Central memory CD8-positive, alpha-beta T cell (primary cell): Measurements from ENCODE around the gene PTPN1.

Experiments
- ATAC-seq: fragments of 150-1000 bp; cut with Tn5 transposase; replicated peaks from 2 replicates; pipeline ENCODE4 v1.10.0; 2022; ENCODE audit warnings: mild to moderate bottlenecking, moderate FRiP score, moderate number of reproducible peaks; ENCODE audit not compliant: poor library complexity, severe bottlenecking; ENCODE audit errors: extremely low read depth
- DNase-seq, 2 donors: peaks; one replicate each; pipeline ENCODE4 v3.0.0; 2021; ENCODE audit warnings: low spot score in 2 of 2
- H3K27ac Mint-ChIP-seq: one replicate; pipeline ENCODE4 v1.8.0; 2022; ENCODE audit warnings: low read depth, mild to moderate bottlenecking, moderate library complexity, mixed read lengths
- H3K27me3 Mint-ChIP-seq: one replicate; pipeline ENCODE4 v1.8.0; 2022; ENCODE audit warnings: mixed read lengths
- H3K36me3 Mint-ChIP-seq: one replicate; pipeline ENCODE4 v1.8.0; 2022; ENCODE audit warnings: mild to moderate bottlenecking, moderate library complexity, mixed read lengths; ENCODE audit not compliant: insufficient read depth
- H3K4me1 Mint-ChIP-seq: one replicate; pipeline ENCODE4 v1.8.0; 2022; ENCODE audit warnings: mixed read lengths
- H3K4me3 Mint-ChIP-seq: one replicate; pipeline ENCODE4 v1.8.0; 2022; ENCODE audit warnings: mild to moderate bottlenecking, moderate library complexity, mixed read lengths
- H3K9me3 Mint-ChIP-seq: one replicate; pipeline ENCODE4 v1.8.0; 2022; ENCODE audit warnings: mixed read lengths

The PTPN1 gene

GRCh38 chr20:50621068-50621665 is 111.0 kb downstream of the PTPN1 start:
- Mint-ChIP-seq H3K4me3 (no peak overlapping the region), H3K27me3 (no peaks in the 10 kb centered on the region)
- ATAC-seq, result no peak

DNA sequence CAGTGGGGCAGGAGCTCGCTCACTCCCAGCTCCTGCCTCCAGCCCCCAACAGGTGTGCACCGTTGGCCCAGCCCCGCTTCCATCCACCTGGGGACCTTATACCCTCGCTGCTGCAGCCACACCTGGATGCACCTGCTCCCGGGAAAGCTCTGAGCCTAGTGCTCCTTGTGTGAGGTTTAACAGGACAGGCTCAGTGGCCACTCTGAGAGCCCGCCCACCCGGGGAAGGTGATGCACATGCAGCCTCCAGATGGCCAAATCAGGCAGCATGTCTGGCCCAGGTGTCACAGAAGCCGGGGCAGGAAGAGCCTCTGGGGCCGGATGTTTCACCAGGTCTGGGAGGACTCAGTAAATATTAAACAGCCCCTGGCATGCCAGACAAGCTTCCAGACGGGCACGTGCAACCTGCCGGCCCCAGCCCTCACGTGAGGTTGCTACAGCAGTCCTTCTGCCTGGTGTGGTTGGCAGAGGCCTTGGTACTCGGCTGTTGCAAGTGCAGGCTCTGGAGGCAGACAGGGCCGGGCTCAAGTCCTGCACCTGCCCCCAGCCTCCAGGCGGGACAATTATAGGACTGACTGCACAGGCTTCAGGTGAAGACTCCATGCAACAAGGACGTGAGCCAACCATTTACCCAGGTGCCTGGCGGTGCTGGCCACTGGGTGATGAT is 114.3 kb downstream of the PTPN1 start:
- no peak for ATAC-seq
- Mint-ChIP-seq H3K27ac (no peak overlapping the region), H3K4me3 (no peak overlapping the region), H3K9me3 (peaks cover 9% of the 10 kb centered on the region), H3K36me3 (no peaks in the 10 kb centered on the region), H3K27me3 (peaks cover 10% of the 10 kb centered on the region), H3K4me1 (no peaks in the 10 kb centered on the region)
- no peak for DNase-seq

More at GRCh38 chr20:50621068-50621665, 111.0 kb downstream of the PTPN1 start:
- Mint-ChIP-seq H3K36me3 (no peaks in the 10 kb centered on the region), H3K9me3 (peaks cover 9% of the 10 kb centered on the region), H3K27ac (no peak overlapping the region), H3K4me1 (no peaks in the 10 kb centered on the region)
- no peak for DNase-seq

DNA sequence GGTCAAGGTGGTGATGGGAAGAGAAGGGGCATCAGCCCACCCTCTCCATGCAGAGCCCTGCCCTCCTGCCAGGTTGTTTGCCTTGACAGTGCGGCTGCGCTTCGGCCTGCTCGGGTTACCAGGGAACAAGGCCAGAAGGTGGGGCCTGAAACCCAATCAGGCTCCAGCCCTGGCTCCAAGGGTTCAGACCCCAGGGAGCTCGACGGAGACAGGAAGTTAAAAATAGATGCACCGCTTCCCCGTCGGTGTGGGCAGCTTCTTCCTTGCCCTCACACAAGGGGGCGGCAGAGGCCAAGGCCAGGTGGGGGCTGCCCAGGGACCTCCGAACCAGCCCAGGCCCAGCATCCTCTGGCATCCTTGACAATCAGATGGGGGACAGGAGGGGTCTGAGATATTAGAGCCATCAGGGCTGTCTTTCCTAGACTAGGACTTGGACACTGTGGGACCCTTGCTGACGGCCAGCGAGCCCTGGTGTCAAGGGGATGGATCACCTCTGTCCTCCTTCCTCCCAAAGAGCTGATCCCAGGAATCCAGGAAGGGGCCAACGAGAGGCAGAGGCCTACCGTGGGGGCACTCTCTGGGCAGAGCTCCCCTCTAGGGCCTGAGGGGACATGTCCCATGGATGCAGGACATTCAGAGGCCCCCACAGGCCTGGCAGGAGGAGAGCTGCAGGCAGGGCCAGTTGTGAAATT is 115.9 kb downstream of the PTPN1 start:
- DNase-seq (no peak), ATAC-seq (no peak)
- Mint-ChIP-seq H3K9me3 (peaks cover 2% of the 10 kb centered on the region), H3K4me3 (no peak overlapping the region), H3K36me3 (no peaks in the 10 kb centered on the region), H3K27ac (no peak overlapping the region), H3K27me3 (peaks cover 20% of the 10 kb centered on the region), H3K4me1 (no peaks in the 10 kb centered on the region)

DNA sequence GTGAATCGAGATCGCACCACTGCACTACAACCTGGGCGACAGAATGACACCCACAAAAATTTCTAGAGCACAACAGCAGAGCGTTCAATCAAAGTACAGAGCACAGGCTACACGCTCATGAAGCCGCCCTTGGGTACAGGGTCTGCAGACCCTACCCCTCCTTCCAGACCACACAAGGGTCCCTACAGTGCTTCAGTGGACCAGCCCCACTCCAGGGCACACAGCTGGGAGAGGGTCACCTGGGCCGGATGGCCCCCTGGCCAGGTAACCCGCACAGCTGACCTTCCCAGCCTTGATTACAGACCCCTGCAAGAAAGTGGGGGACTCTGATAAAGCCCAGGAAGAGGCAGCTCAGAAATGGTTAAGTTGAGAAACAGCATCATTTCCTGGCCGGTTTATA is 117.6 kb downstream of the PTPN1 start:
- Mint-ChIP-seq H3K4me1 (no peaks in the 10 kb centered on the region), H3K4me3 (no peak overlapping the region), H3K36me3 (no peaks in the 10 kb centered on the region), H3K27ac (no peak overlapping the region), H3K27me3 (peaks cover 20% of the 10 kb centered on the region), H3K9me3 (no peaks in the 10 kb centered on the region)
- DNase-seq (no peak), ATAC-seq (no peak)

GRCh38 chr20:50628332-50628731 is 118.1 kb downstream of the PTPN1 start:
- ATAC-seq (no peak), DNase-seq (no peak)
- no peak overlapping the region for H3K27ac Mint-ChIP-seq
- no peaks in the 10 kb centered on the region for H3K36me3 Mint-ChIP-seq
- no peaks in the 10 kb centered on the region for H3K9me3 Mint-ChIP-seq
- H3K27me3 Mint-ChIP-seq, result peaks cover 20% of the 10 kb centered on the region
- no peaks in the 10 kb centered on the region for H3K4me1 Mint-ChIP-seq
- no peak overlapping the region for H3K4me3 Mint-ChIP-seq

GRCh38 chr20:50628853-50629669 is 118.9 kb downstream of the PTPN1 start:
- no peaks in the 10 kb centered on the region for H3K9me3 Mint-ChIP-seq
- no peak overlapping the region for H3K4me3 Mint-ChIP-seq
- no peaks in the 10 kb centered on the region for H3K36me3 Mint-ChIP-seq
- no peaks in the 10 kb centered on the region for H3K4me1 Mint-ChIP-seq
- H3K27me3 Mint-ChIP-seq, result peaks cover 20% of the 10 kb centered on the region
- no peak overlapping the region for H3K27ac Mint-ChIP-seq
- DNase-seq (no peak), ATAC-seq (no peak)

GRCh38 chr20:50629670-50630045 is 119.5 kb downstream of the PTPN1 start:
- ATAC-seq (no peak), DNase-seq (no peak)
- Mint-ChIP-seq H3K4me3 (no peak overlapping the region), H3K9me3 (no peaks in the 10 kb centered on the region), H3K36me3 (no peaks in the 10 kb centered on the region), H3K27ac (no peak overlapping the region), H3K27me3 (peaks cover 20% of the 10 kb centered on the region), H3K4me1 (no peaks in the 10 kb centered on the region)

DNA sequence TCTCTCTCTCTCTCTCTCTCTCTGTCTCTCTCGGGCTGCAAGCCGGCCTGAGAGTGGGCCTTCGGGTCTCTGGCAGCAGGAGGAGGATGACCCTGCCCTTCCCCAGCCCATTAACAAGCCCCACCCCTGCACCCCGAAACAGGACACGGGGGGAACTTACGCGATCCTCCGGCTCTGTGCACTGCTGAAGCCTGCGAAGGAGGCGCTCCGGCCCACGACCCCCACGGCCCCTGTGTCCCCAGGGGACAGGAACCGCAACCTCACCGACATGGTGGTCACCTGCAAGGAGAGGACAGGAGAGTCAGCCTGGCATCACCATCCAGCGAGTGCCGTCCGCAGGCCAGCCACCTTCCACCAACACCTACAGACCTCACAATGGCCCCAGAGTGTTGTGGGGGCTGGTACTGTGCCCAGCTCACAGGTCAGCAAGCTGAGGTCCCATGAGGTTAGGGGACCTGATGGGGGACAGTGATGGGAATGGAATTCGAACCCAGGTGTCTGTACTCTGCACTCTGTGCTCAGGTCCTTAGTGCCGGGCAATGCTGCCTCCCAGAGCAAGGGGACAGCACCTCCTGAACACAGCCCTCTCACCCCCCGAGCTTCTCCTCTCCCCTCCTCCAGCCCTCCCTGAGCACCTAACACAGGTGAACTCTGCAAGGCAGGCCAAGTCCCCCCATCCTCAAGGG is 120.5 kb downstream of the PTPN1 start:
- peaks cover 28% of the 10 kb centered on the region for H3K27me3 Mint-ChIP-seq
- H3K27ac Mint-ChIP-seq, result no peak overlapping the region
- no peaks in the 10 kb centered on the region for H3K36me3 Mint-ChIP-seq
- no peak overlapping the region for H3K4me3 Mint-ChIP-seq
- H3K4me1 Mint-ChIP-seq, result no peaks in the 10 kb centered on the region
- H3K9me3 Mint-ChIP-seq, result no peaks in the 10 kb centered on the region
- no peak for DNase-seq
- ATAC-seq, result no peak

- no peak for ATAC-seq
- Mint-ChIP-seq H3K4me3 (no peak overlapping the region), H3K9me3 (no peaks in the 10 kb centered on the region), H3K27me3 (peaks cover 29% of the 10 kb centered on the region), H3K36me3 (no peaks in the 10 kb centered on the region), H3K27ac (no peak overlapping the region), H3K4me1 (no peaks in the 10 kb centered on the region)
- no peak for DNase-seq
Observed at GRCh38 chr20:50632236-50632635, 122.1 kb downstream of the PTPN1 start.

GRCh38 chr20:50632701-50633100 is 122.5 kb downstream of the PTPN1 start:
- peaks cover 29% of the 10 kb centered on the region for H3K27me3 Mint-ChIP-seq
- ATAC-seq, result no peak
- no peak overlapping the region for H3K27ac Mint-ChIP-seq
- H3K36me3 Mint-ChIP-seq, result no peaks in the 10 kb centered on the region
- no peaks in the 10 kb centered on the region for H3K4me1 Mint-ChIP-seq
- no peak for DNase-seq
- no peak overlapping the region for H3K4me3 Mint-ChIP-seq
- H3K9me3 Mint-ChIP-seq, result no peaks in the 10 kb centered on the region

- Mint-ChIP-seq H3K36me3 (no peaks in the 10 kb centered on the region), H3K27ac (no peak overlapping the region), H3K4me3 (no peak overlapping the region), H3K4me1 (no peaks in the 10 kb centered on the region), H3K27me3 (peaks cover 23% of the 10 kb centered on the region), H3K9me3 (no peaks in the 10 kb centered on the region)
- no peak for DNase-seq
- no peak for ATAC-seq
Observed at GRCh38 chr20:50633361-50633760, 123.2 kb downstream of the PTPN1 start.

DNA sequence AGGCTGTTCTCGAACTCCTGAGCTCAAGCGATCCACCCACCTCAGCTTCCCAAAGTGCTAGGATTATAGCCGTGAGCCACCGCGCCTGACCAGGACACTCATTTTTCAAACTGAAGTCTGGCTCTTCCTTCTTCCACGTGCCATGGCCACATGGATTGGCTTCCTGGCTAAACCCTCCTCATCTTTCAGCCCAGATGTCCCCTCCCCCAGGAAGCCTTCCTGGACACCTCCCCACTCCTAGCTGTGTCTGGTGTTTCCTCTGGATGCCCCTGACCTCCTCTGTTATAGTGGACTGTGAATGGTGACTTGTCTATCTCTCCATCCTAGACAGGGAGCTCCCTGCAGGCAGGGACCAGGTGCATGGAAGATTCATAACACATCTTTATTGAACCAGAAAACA is 124.0 kb downstream of the PTPN1 start:
- Mint-ChIP-seq H3K4me1 (no peaks in the 10 kb centered on the region), H3K27me3 (peaks cover 18% of the 10 kb centered on the region), H3K4me3 (no peak overlapping the region), H3K9me3 (no peaks in the 10 kb centered on the region), H3K36me3 (no peaks in the 10 kb centered on the region), H3K27ac (no peak overlapping the region)
- ATAC-seq (no peak), DNase-seq (no peak)
